ENCODE measurements around the gene SURF1. TPM values are rescaled to one million over a fixed set of nuclear protein-coding genes. Genes with fewer than 3 reads are reported as not detected.
"Not testable (repeated sequence)": the region's sequence is repeated elsewhere in the genome, so short reads cannot be mapped to it uniquely, and the experiment has no call there.

SURF1 gene
- total and polyA plus RNA-seq, 9 of the 15 experiments (the other 6 are each of a cell fraction or from before 2014, with no cell fraction given): 16.1 to 31.3 (median 20.9) TPM

DNA sequence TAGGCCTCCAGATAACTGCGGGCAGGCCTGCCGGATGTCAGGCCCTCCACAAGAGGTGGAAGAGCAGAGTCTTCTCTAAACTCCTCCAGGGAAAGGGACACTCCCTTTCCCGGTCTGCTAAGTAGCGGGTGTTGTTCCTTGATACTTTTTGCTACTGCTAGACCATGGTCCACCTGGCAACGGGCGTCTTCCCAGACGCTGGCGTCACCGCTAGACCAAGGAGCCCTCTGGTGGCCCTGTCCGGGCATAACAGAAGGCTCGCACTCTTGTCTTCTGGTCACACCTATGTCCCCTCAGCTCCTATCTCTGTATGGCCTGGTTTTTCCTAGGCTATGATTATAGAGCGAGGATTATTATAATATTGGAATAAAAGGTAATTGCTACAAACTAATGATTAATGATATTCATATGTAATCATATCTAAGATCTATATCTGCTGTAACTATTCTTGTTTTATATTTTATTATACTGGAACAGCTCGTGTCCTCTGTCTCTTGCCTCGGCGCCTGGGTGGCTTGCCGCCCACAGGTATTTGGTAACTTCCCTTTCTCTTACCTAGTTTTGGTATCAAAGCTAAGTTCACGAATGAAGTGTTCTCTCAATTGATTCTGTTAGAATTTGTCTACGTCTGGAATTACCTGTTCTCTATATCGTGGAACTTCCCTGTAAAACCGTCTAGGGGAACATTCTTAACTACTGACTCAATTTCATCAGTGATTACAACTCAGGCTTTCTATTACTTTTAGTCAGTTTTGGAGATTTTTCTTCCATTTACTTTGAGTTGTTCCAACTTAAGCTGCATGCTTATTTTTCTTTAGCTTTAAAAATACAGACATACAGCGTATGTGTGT lies 26.8 kb downstream of the SURF1 start:
- peaks cover 2 to 28% of the 10 kb centered on the region in 2 experiments; a peak in 4 of 5 replicates for H3K4me1 ChIP-seq (replicated peaks in 1 of 2; ENCODE audit: control insufficient read depth in 2 of 2, insufficient read depth in 2 of 2, low read length in 2 of 2)
- H3K27me3 ChIP-seq (ENCODE audit: control insufficient read depth in 2 of 2, insufficient read depth in 2 of 2, low read length in 2 of 2); H4K20me1 ChIP-seq (replicated peaks; ENCODE audit: control insufficient read depth, insufficient read depth, low read length); H3K4me3 ChIP-seq; H3K9me1 ChIP-seq (ENCODE audit: control insufficient read depth, insufficient read depth, low read length); H3K9me3 ChIP-seq (replicated peaks; ENCODE audit: control insufficient read depth, insufficient read depth, low read depth, low read length); BruUV-seq (replicated peaks); H3K4me2 ChIP-seq (ENCODE audit: insufficient read depth, low read length); H3K9ac ChIP-seq (ENCODE audit: insufficient read depth in 1 of 2, low read depth in 2 of 2, low read length in 2 of 2); H3K27ac ChIP-seq (ENCODE audit: extremely low read depth, low read depth, low read length); H2AFZ ChIP-seq (ENCODE audit: low read depth, low read length); TF ChIP-seq MYNN (CRISPR knock-in tag; IDR thresholded peaks at IDR 0.05); MYC (CRISPR knock-in tag; IDR thresholded peaks at IDR 0.05; ENCODE audit: borderline replicate concordance, low read depth): not testable (repeated sequence)
- in situ Hi-C loops (cut with MboI): loop anchor here (5.0 kb wide), 1 partner anchor 142 kb away; no protein-coding TSS in a partner anchor
- FAIRE-seq (peak; percentile 86), DNase-seq (ENCODE audit: extremely low read depth in 1 of 4, low spot score in 3 of 4) (peak in 1 of 4 experiments; percentile 66), ATAC-seq (peak; percentile 59)
- intact Hi-C loops (cut with micrococcal nuclease): loop anchor here (1.0 to 10.0 kb wide), 2 partner anchors 55 to 141 kb away; partner anchors contain the start of gene ABO
- peaks cover 19% of the 10 kb centered on the region for H3K79me2 ChIP-seq (ENCODE audit: control insufficient read depth, insufficient read depth, low read length)
- peaks cover 48% of the 10 kb centered on the region for H3K36me3 ChIP-seq (ENCODE audit: control insufficient read depth, insufficient read depth, low read length)
- ChIA-PET POLR2A (interaction anchor here (0.6 to 3.1 kb wide), 10 partner anchors 10 to 158 kb away, joined by 3 to 16 read pairs (median 4); partner anchors contain the start of genes MED22, RPL7A, SURF1 and SURF2), CTCF (ENCODE audit: low intra/inter-chr PET ratio) (interaction anchor here (0.8 to 4.0 kb wide), 2 partner anchors 90 to 144 kb away, joined by 3 to 31 read pairs; no protein-coding TSS in a partner anchor)
- WGBS (ENCODE audit: insufficient coverage, low coverage, missing lambda C conversion rate): 44% methylated on average over 16 of the region's 21 CpGs
- peak; percentile 56 for TF ChIP-seq CREM (IDR thresholded peaks at IDR 0.05; ENCODE audit: low read depth)
- TF ChIP-seq SOX6 (IDR thresholded peaks at IDR 0.05): peak; percentile 13; the same call in 1 of the 2 replicates
- peak; percentile 34; the same call in 1 of the 2 replicates for TF ChIP-seq RB1 (IDR thresholded peaks at IDR 0.05; ENCODE audit: low read depth)
- TF ChIP-seq STAG1 (CRISPR knock-in tag; IDR thresholded peaks at IDR 0.05; ENCODE audit: borderline replicate concordance): peak; percentile 77; the same call in 1 of the 2 replicates
- peak; percentile 58 for TF ChIP-seq SUPT5H (IDR thresholded peaks at IDR 0.05)
- TF ChIP-seq EGR1 (conservative IDR thresholded peaks at IDR 0.05): 0 out of 2 replicates have a peak, but pooled peaks have one; percentile 11
- TF ChIP-seq MYNN (IDR thresholded peaks at IDR 0.05): 0 out of 2 replicates have a peak, but pooled peaks have one; percentile 10
- 0 out of 2 replicates have a peak, but pooled peaks have one; percentile 35 for TF ChIP-seq KLF1 (tag; IDR thresholded peaks at IDR 0.05)
- TF ChIP-seq MYC (IDR thresholded peaks at IDR 0.05; ENCODE audit: low read depth, low read length): 0 out of 2 replicates have a peak, but pooled peaks have one; percentile 16
- TF ChIP-seq MAZ (CRISPR knock-in tag; conservative IDR thresholded peaks at IDR 0.05 in 1 of 2, IDR thresholded peaks at IDR 0.05 in 1 of 2): peak in 1 of 2 experiments; percentile 55; a peak in 2 of 4 replicates
- TF ChIP-seq POLR2G (IDR thresholded peaks at IDR 0.05; ENCODE audit: low read depth, low read length): peak; percentile 34; the same call in 1 of the 2 replicates
- 0 out of 2 replicates have a peak, but pooled peaks have one; percentile 42 for TF ChIP-seq MTA3 (IDR thresholded peaks at IDR 0.05; ENCODE audit: borderline replicate concordance)
- 0 out of 2 replicates have a peak, but pooled peaks have one; percentile 54 for TF ChIP-seq ATF7 (IDR thresholded peaks at IDR 0.05)
- TF ChIP-seq RFX1 (IDR thresholded peaks at IDR 0.05): peak; percentile 58
- TF ChIP-seq ZNF263 (CRISPR knock-in tag; IDR thresholded peaks at IDR 0.05; ENCODE audit: borderline replicate concordance): peak; percentile 26; the same call in 1 of the 2 replicates
- peak; percentile 53; the same call in 1 of the 2 replicates for TF ChIP-seq POLR2A (conservative IDR thresholded peaks at IDR 0.05)
- TF ChIP-seq POLR2AphosphoS2 (IDR thresholded peaks at IDR 0.05; ENCODE audit: low read length): 0 out of 2 replicates have a peak, but pooled peaks have one; percentile 55
- 0 out of 2 replicates have a peak, but pooled peaks have one; percentile 37 for TF ChIP-seq SMAD4 (CRISPR knock-in tag; conservative IDR thresholded peaks at IDR 0.05)
- peak; percentile 69 for TF ChIP-seq ARID2 (IDR thresholded peaks at IDR 0.05)
- TF ChIP-seq, protein P1, sequence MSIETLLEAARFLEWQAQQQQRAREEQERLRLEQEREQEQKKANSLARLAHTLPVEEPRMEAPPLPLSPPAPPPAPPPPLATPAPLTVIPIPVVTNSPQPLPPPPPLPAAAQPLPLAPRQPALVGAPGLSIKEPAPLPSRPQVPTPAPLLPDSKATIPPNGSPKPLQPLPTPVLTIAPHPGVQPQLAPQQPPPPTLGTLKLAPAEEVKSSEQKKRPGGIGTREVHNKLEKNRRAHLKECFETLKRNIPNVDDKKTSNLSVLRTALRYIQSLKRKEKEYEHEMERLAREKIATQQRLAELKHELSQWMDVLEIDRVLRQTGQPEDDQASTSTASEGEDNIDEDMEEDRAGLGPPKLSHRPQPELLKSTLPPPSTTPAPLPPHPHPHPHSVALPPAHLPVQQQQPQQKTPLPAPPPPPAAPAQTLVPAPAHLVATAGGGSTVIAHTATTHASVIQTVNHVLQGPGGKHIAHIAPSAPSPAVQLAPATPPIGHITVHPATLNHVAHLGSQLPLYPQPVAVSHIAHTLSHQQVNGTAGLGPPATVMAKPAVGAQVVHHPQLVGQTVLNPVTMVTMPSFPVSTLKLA (conservative IDR thresholded peaks at IDR 0.05): 0 out of 4 replicates have a peak, but pooled peaks of 1 of the 2 experiments have one; percentile 34
